ENCODE data around the gene ADGRB3. TPM values are rescaled to one million over a fixed set of nuclear protein-coding genes. Genes with fewer than 3 reads are reported as not detected.

Gene ADGRB3
- total and polyA plus RNA-seq, 10 of the 15 experiments (the other 5 are each of a cell fraction or from before 2014, with no cell fraction given), result 0.03 to 0.06 TPM; not detected in 8

- ChIA-PET CTCF (no interaction called here), SMC1A (ENCODE audit: uncharacterized antibody, unreplicated experiment) (no interaction called here), POLR2A (no interaction called here), RAD21 (ENCODE audit: unreplicated experiment) (no interaction called here)
- ATAC-seq (no peak), DNase-seq (ENCODE audit: low read depth, low spot score) (no peak), FAIRE-seq (no peak)
- Histone ChIP-seq H3K36me3 (ENCODE audit: control insufficient read depth in 2 of 2, insufficient read depth in 2 of 2, low read length in 1 of 2) (no peaks in the 10 kb centered on the region), H3K9me3 (replicated peaks; ENCODE audit: control insufficient read depth, insufficient read depth, low read length) (no peaks in the 10 kb centered on the region), H3K4me2 (ENCODE audit: control insufficient read depth, insufficient read depth) (no peak overlapping the region), H3K27ac (ENCODE audit: control insufficient read depth, insufficient read depth) (no peak overlapping the region), H2AFZ (ENCODE audit: control insufficient read depth, low read depth, low read length) (no peak overlapping the region), H4K20me1 (ENCODE audit: control insufficient read depth, insufficient read depth) (no peaks in the 10 kb centered on the region), H3K79me2 (ENCODE audit: control insufficient read depth, insufficient read depth, low read length) (no peaks in the 10 kb centered on the region), H3K9ac (ENCODE audit: control insufficient read depth, insufficient read depth, low read length) (no peak overlapping the region), H3K4me3 (no peak overlapping the region), H3K4me1 (ENCODE audit: control insufficient read depth, insufficient read depth, low read length) (no peaks in the 10 kb centered on the region), H3K27me3 (replicated peaks in 1 of 2; ENCODE audit: control insufficient read depth in 2 of 2, insufficient read depth in 2 of 2, low read length in 1 of 2) (no peaks in the 10 kb centered on the region)
- intact Hi-C loops (cut with micrococcal nuclease; ENCODE audit: unreplicated experiment), result no loop called here
- no TSS peak for BruUV-seq (replicated peaks)
- no peak for TF ChIP-seq BMI1 (IDR thresholded peaks at IDR 0.05; ENCODE audit: borderline replicate concordance)
- no peak for TF ChIP-seq CBX3 (IDR thresholded peaks at IDR 0.05; ENCODE audit: borderline replicate concordance, low read depth)
- no peak for TF ChIP-seq SIX5 (IDR thresholded peaks at IDR 0.05; ENCODE audit: low read depth, low read length, severe bottlenecking)
- no peak for TF ChIP-seq POLR2AphosphoS2 (IDR thresholded peaks at IDR 0.05; ENCODE audit: low read depth, low read length)
- no peak for TF ChIP-seq CEBPB (IDR thresholded peaks at IDR 0.05; ENCODE audit: borderline replicate concordance in 1 of 2, low read depth in 2 of 2, low read length in 2 of 2)
- no peak for TF ChIP-seq IRF3 (IDR thresholded peaks at IDR 0.05)
- TF ChIP-seq IKZF2 (IDR thresholded peaks at IDR 0.05), result no peak
- TF ChIP-seq SIN3A (IDR thresholded peaks at IDR 0.05; ENCODE audit: low read depth, low read length), result no peak
- TF ChIP-seq ZNF217 (IDR thresholded peaks at IDR 0.05), result no peak
- TF ChIP-seq HCFC1 (IDR thresholded peaks at IDR 0.05; ENCODE audit: low read length), result no peak
- no peak for TF ChIP-seq POU2F2 (IDR thresholded peaks at IDR 0.05; ENCODE audit: borderline replicate concordance, low read depth, low read length)
- no peak for TF ChIP-seq E2F8 (IDR thresholded peaks at IDR 0.05; ENCODE audit: low read depth, partially characterized antibody)
- no peak for TF ChIP-seq HDGF (IDR thresholded peaks at IDR 0.05)
- TF ChIP-seq TCF7 (IDR thresholded peaks at IDR 0.05; ENCODE audit: borderline replicate concordance), result no peak
- in situ Hi-C loops (cut with MboI), result no loop called here
- WGBS (ENCODE audit: insufficient coverage, insufficient replicate concordance, low lambda C conversion rate, missing lambda C conversion rate), result 100% methylated on average over 2 of the region's 2 CpGs
These were observed 306.3 kb downstream of the ADGRB3 start for GRCh38 chr6:68941345-68941744.
